HEK293 (cell line): ENCODE data around the gene TRAPPC5.

Source experiments
- CTCF ChIA-PET: fragments of 350-600 bp; formaldehyde crosslinking; extraction: SDS; loops from one replicate; lab custom pipeline; 2021; ENCODE audit warnings: antibody characterized with exemption; lab: Yijun Ruan, JAX
- POLR2A ChIA-PET: fragments of 300-600 bp; formaldehyde crosslinking; extraction: SDS; loops from one replicate; lab custom pipeline; 2020; ENCODE audit warnings: antibody characterized with exemption, inconsistent platforms; lab: Yijun Ruan, JAX
- H3K27ac ChIP-seq: fragments of 200-500 bp; sonication (Bioruptor generic); 2 replicates; pipeline ENCODE4 v1.5.1; 2014; ENCODE audit warnings: low read depth, low read length, control low read depth, inconsistent platforms; ENCODE audit errors: extremely low read depth
- H3K36me3 ChIP-seq, 2 experiments: fragments of 200-500 bp in 1 of 2; sonication (Bioruptor generic) in 1 of 2; 1 replicate in 1 of 2; 2 replicates in 1 of 2; pipeline ENCODE4 v1.5.1; 2014 to 2017; ENCODE audit warnings: inconsistent platforms in 2 of 2, low read length in 2 of 2; ENCODE audit not compliant: control insufficient read depth in 2 of 2, insufficient read depth in 1 of 2
- H3K4me1 ChIP-seq: fragments of 200-500 bp; sonication (Bioruptor generic); 2 replicates; pipeline ENCODE4 v1.5.1; 2014; ENCODE audit warnings: mild to moderate bottlenecking, low read length, inconsistent platforms; ENCODE audit not compliant: control insufficient read depth, insufficient read depth
- H3K4me3 ChIP-seq: 2 replicates; pipeline ENCODE4 v1.5.1; 2011; ENCODE audit warnings: low read depth, mild to moderate bottlenecking, control low read depth, low read length, moderate library complexity
- H3K9me3 ChIP-seq: fragments of 200-500 bp; sonication (Bioruptor generic); 2 replicates; pipeline ENCODE4 v1.5.1; 2014; ENCODE audit warnings: low read depth, low read length, inconsistent platforms; ENCODE audit not compliant: control insufficient read depth, insufficient read depth
- HOXC10 ChIP-seq: sonication (generic); formaldehyde crosslinking; IDR thresholded peaks from 2 replicates; pipeline ENCODE4 v1.8.1; 2023; ENCODE audit warnings: mild to moderate bottlenecking, missing genetic modification reagents
- MZF1 ChIP-seq: fragments of 450-650 bp; formaldehyde crosslinking; IDR thresholded peaks from 2 replicates; pipeline ENCODE4 v1.5.1; 2017; ENCODE audit warnings: missing biosample characterization, missing genetic modification characterization, borderline replicate concordance
- TRIM28 ChIP-seq: IDR thresholded peaks from 2 replicates; pipeline ENCODE4 v1.6.1; 2011; ENCODE audit warnings: low read length, control low read depth, borderline replicate concordance
- ZNF214 ChIP-seq: fragments of 450-650 bp; formaldehyde crosslinking; IDR thresholded peaks from 2 replicates; pipeline ENCODE4 v1.5.1; 2017; ENCODE audit warnings: missing biosample characterization, mild to moderate bottlenecking, missing genetic modification characterization, borderline replicate concordance
- ZNF239 ChIP-seq: fragments of 450-650 bp; formaldehyde crosslinking; IDR thresholded peaks from 2 replicates; pipeline ENCODE4 v1.5.1; 2016; ENCODE audit warnings: missing biosample characterization, missing genetic modification characterization
- ZNF423 ChIP-seq: fragments of 450-650 bp; formaldehyde crosslinking; IDR thresholded peaks from 2 replicates; pipeline ENCODE4 v1.5.1; 2016; ENCODE audit warnings: missing biosample characterization, missing genetic modification characterization

Gene TRAPPC5

DNA sequence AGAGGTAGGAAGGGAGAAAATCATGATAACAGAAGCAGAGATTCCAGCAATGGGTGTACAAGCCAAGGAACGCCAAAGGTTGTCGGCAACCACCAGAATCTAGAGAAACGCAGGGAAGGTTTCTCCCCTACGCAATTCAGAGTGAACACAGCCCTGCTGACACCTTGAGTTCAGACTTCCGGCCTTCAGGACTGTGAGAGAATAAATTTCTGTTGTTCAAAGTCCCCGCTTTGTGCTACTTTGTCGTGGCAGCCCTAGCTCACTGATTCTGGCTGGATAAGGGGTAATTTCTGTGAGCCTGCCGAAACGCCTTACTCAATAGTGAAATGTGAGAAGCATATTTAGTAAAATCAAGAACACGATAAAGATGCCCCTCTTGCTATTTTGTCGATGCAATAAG, 56.6 kb downstream of the TRAPPC5 start:
- ChIA-PET CTCF (interaction anchor here (0.7 to 0.8 kb wide), 2 partner anchors 169 to 185 kb away, joined by 3 read pairs; no protein-coding TSS in a partner anchor), POLR2A (no interaction called here)
- H3K9me3 ChIP-seq, result no peaks in the 10 kb centered on the region
- H3K36me3 ChIP-seq, result no peaks in the 10 kb centered on the region
- no peak overlapping the region for H3K4me3 ChIP-seq
- no peak for TF ChIP-seq TRIM28
- TF ChIP-seq ZNF239, result no peak
- TF ChIP-seq ZNF423 (tag by site-specific recombination), result no peak
- TF ChIP-seq HOXC10 (CRISPR knock-in tag), result no peak
- no peak for TF ChIP-seq MZF1
- no peak for TF ChIP-seq ZNF214 (tag by site-specific recombination)
- H3K27ac ChIP-seq, result no peak overlapping the region
- no peaks in the 10 kb centered on the region for H3K4me1 ChIP-seq
